ENCODE measurements around the gene GOLGA8H. TPM values are rescaled to one million over a fixed set of nuclear protein-coding genes. Genes with fewer than 3 reads are reported as not detected.

GOLGA8H gene
- total and polyA plus RNA-seq, 2 of the 8 experiments (the other 6 are each of a cell fraction or from before 2014, with no cell fraction given): 0.26 to 1.4 TPM

DNA sequence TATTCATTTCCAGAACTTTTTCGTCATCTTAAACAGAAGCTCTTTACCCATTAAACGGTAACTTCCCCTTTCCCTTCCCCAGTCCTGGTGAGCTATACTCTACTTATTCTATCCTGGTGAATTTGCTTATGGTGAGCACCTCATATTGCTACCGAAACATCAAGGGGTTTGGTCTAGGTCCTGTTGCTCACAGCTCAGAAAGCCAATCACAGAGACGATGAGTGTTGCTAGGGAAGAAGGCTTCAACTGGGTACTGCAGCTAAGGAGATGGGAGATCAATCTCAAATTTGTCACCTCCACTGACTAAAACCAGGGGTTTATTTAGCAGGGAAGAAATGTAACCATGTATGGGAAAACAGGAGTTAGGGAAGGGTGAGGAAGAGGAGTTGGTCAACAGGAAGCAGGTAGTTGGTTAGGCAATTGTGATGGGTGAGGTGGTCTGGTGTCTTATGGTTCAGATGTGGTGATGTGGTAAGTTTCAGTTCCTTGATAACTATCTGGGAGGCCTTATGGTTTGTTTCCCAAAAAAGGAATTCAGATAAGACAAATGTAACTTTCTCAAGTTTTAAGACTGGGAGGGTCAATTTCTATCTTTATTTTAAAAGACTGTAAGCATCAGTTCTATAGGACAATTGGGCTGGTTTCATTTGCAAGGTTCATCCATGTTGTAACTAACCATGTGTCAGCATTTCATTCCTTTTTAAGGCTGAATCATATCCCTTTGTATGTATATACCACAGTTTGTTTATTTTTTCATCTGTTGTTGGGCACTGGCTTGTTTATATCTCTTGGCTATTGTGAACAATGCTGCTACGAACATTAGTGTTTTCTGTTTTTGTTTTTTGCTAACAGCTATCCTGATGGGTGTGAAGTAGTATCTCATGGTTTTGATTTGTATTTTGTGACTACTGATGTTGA, 46.4 kb downstream of the GOLGA8H start:
- H3K9ac ChIP-seq (replicated peaks in 1 of 4; ENCODE audit: extremely low read depth in 1 of 4, low read depth in 3 of 4, low read length in 3 of 4): no peak overlapping the region
- H3K4me1 ChIP-seq (replicated peaks in 1 of 4; ENCODE audit: control insufficient read depth in 3 of 4, insufficient read depth in 4 of 4, low read length in 3 of 4): no peaks in the 10 kb centered on the region
- H3K14ac ChIP-seq (ENCODE audit: insufficient read length): no peak overlapping the region
- no peak overlapping the region for H4K5ac ChIP-seq (ENCODE audit: insufficient read length, low read depth, low read length)
- no peak overlapping the region for H2BK120ac ChIP-seq (replicated peaks; ENCODE audit: low read depth, low read length)
- no peak overlapping the region for H3K4me3 ChIP-seq (ENCODE audit: extremely low read depth in 1 of 4, insufficient read depth in 2 of 4, low read depth in 3 of 4, low read length in 4 of 4)
- no peak overlapping the region for H2BK15ac ChIP-seq (ENCODE audit: low read length)
- H2BK12ac ChIP-seq (ENCODE audit: low read depth, low read length): no peak overlapping the region
- H2BK5ac ChIP-seq (ENCODE audit: low read depth, low read length): no peak overlapping the region
- H3K27me3 ChIP-seq (replicated peaks in 1 of 4; ENCODE audit: control insufficient read depth in 3 of 4, extremely low read depth in 1 of 4, insufficient read depth in 3 of 4, low read length in 3 of 4): no peaks in the 10 kb centered on the region
- no peak overlapping the region for H3K4me2 ChIP-seq (ENCODE audit: insufficient read depth in 1 of 2, low read depth in 2 of 2, low read length in 2 of 2)
- no peak overlapping the region for H3K27ac ChIP-seq (ENCODE audit: low read depth, low read length)
- H4K91ac ChIP-seq (replicated peaks; ENCODE audit: insufficient read length, low read length): no peak overlapping the region
- H4K20me1 ChIP-seq (replicated peaks in 1 of 2; ENCODE audit: control insufficient read depth in 1 of 2, insufficient read depth in 2 of 2, low read length in 2 of 2): no peaks in the 10 kb centered on the region
- no peak overlapping the region for H2BK20ac ChIP-seq (ENCODE audit: low read length)
- no peak overlapping the region for H2AFZ ChIP-seq (ENCODE audit: low read length)
- no peak overlapping the region for H3K56ac ChIP-seq (replicated peaks; ENCODE audit: insufficient read length, low read depth, low read length)
- H2AK5ac ChIP-seq (ENCODE audit: low read depth, low read length): no peak overlapping the region
- H3K4ac ChIP-seq (replicated peaks; ENCODE audit: insufficient read length, low read depth, low read length): no peak overlapping the region
- FAIRE-seq (no peak), DNase-seq (ENCODE audit: low read depth in 1 of 2, low spot score in 2 of 2) (no peak)
- H3K79me1 ChIP-seq (ENCODE audit: low read depth, low read length): no peaks in the 10 kb centered on the region
- H3K9me3 ChIP-seq (ENCODE audit: insufficient read depth in 2 of 2, low read depth in 1 of 2, low read length in 1 of 2): no peaks in the 10 kb centered on the region
- H3K23me2 ChIP-seq (ENCODE audit: low read depth, low read length): no peaks in the 10 kb centered on the region
- peaks cover 4 to 25% (median 6%) of the 10 kb centered on the region in 4 experiments for H3K36me3 ChIP-seq (ENCODE audit: control insufficient read depth in 2 of 4, insufficient read depth in 4 of 4, low read length in 3 of 4)
- ChIA-PET POLR2A (ENCODE audit: partially characterized antibody) (no interaction called here), CTCF (ENCODE audit: partially characterized antibody) (no interaction called here)
- no peak overlapping the region for H3K18ac ChIP-seq (ENCODE audit: extremely low read depth, low read length)
- 91% methylated on average over 5 of the region's 5 CpGs; no CpG with 5 or more reads in 1 of the 2 experiments for WGBS, 2 experiments (ENCODE audit: extremely low coverage in 1 of 2, insufficient coverage in 1 of 2, insufficient read length in 1 of 2, insufficient replicate concordance in 2 of 2, low coverage in 1 of 2, low lambda C conversion rate in 2 of 2, missing lambda C conversion rate in 1 of 2)
- H3K23ac ChIP-seq (ENCODE audit: insufficient read length): no peak overlapping the region
- no peak overlapping the region for H4K8ac ChIP-seq (ENCODE audit: extremely low read depth, insufficient read depth, low read length)
- H3K79me2 ChIP-seq (ENCODE audit: control insufficient read depth in 1 of 2, insufficient read depth in 2 of 2, low read length in 2 of 2): no peaks in the 10 kb centered on the region; a peak in 1 of 4 replicates
- TF ChIP-seq CHD1 (IDR thresholded peaks at IDR 0.05; ENCODE audit: low read depth, low read length): no peak
- TF ChIP-seq CHD2 (IDR thresholded peaks at IDR 0.05; ENCODE audit: low read length): no peak
- TF ChIP-seq BCL11A (IDR thresholded peaks at IDR 0.05; ENCODE audit: low read depth in 2 of 2, low read length in 2 of 2): no peak
- TF ChIP-seq ASH2L (IDR thresholded peaks at IDR 0.05; ENCODE audit: low read length): no peak
- TF ChIP-seq POLR2AphosphoS5 (IDR thresholded peaks at IDR 0.05; ENCODE audit: low read depth, low read length): no peak
- TF ChIP-seq, protein P1, sequence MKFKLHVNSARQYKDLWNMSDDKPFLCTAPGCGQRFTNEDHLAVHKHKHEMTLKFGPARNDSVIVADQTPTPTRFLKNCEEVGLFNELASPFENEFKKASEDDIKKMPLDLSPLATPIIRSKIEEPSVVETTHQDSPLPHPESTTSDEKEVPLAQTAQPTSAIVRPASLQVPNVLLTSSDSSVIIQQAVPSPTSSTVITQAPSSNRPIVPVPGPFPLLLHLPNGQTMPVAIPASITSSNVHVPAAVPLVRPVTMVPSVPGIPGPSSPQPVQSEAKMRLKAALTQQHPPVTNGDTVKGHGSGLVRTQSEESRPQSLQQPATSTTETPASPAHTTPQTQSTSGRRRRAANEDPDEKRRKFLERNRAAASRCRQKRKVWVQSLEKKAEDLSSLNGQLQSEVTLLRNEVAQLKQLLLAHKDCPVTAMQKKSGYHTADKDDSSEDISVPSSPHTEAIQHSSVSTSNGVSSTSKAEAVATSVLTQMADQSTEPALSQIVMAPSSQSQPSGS (IDR thresholded peaks at IDR 0.05; ENCODE audit: low read length): no peak
- TF ChIP-seq CEBPB (IDR thresholded peaks at IDR 0.05; ENCODE audit: low read depth, low read length): no peak
- no peak for TF ChIP-seq KDM1A (IDR thresholded peaks at IDR 0.05; ENCODE audit: borderline replicate concordance, low read length)
- no peak for TF ChIP-seq NRF1 (IDR thresholded peaks at IDR 0.05; ENCODE audit: low read depth, low read length)
- no peak for TF ChIP-seq TEAD4 (IDR thresholded peaks at IDR 0.05; ENCODE audit: low read depth, low read length)
- no peak for TF ChIP-seq RBBP5 (IDR thresholded peaks at IDR 0.05; ENCODE audit: borderline replicate concordance, low read depth, low read length)
